ENCODE results near the gene INPP5A.

GRCh38 chr10:132499367-132499685, 38.3 kb upstream of the INPP5A start:
- TF ChIP-seq TOX (CRISPR knock-in tag; IDR thresholded peaks at IDR 0.05; ENCODE audit: borderline replicate concordance) (no peak), ZFP3 (CRISPR knock-in tag; IDR thresholded peaks at IDR 0.05) (no peak), PATZ1 (CRISPR knock-in tag; IDR thresholded peaks at IDR 0.05; ENCODE audit: borderline replicate concordance) (no peak), SNAI2 (CRISPR knock-in tag; IDR thresholded peaks at IDR 0.05) (no peak), ARNTL (CRISPR knock-in tag; IDR thresholded peaks at IDR 0.05; ENCODE audit: borderline replicate concordance, low read depth) (no peak)

All from SK-N-SH treated with all-trans-retinoic acid at 6 μM for 48 hours (cell line).